GM19455 (cell line): Measurements from ENCODE around the gene RESF1.

Source experiments
- ATAC-seq: cut with Tn5 transposase; IDR thresholded peaks from one replicate; pipeline ENCODE4 v1.9.1; 2021; ENCODE audit not compliant: unreplicated experiment

Gene RESF1

DNA sequence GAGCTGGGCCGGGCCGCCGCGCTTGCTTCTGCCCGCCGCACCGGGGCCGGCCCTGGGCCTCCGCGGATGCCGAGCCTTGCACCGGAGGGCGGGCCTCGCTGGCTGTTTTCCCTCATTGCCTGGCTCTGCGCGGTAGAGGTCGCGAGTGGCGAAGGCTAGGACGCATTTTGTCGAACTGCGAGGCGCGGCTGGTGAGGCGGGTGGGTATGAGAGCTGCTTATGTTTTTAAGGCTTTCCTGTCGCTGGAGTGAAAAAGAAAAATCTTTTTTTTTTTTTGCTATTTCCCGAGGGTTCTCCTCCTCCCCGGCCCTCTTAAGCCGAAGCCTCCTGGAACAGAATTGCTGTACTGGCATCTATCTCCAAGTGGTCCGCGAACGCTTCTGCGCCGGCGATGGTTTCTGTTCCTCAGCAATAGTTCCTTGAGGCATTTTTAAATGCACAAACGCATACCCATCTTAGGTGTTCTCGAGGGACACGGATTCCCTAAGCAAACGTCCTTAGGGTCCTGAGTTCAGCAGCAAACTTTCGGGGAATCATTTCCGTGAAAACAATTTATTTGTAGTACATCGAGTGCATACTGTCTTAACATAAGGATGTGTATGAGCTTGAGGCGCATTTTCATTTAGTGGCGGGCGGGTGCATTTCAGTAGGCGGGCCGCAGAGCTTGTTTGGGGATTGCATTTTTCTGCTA is 631 bp downstream of the RESF1 start:
- peak; percentile 41 for ATAC-seq

DNA sequence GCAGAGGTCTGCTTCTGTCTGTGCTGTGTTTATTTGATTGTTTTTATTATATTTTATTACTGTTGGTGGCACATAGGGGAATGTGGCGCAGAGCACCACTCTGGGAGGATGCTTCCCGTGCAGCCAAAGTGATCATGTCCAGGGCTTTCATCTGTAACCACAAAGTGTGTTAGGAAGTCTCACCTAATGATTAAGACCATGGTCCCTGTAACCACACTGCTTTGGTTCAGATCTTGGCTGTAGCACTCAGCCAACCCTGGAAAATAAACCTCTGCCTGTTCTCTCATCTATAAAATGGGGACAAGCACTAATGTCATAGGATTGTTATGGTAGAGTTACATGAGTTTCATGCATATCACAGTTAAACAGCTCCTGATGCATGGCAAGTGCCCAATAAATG is 1.9 kb downstream of the RESF1 start:
- no peak for ATAC-seq

DNA sequence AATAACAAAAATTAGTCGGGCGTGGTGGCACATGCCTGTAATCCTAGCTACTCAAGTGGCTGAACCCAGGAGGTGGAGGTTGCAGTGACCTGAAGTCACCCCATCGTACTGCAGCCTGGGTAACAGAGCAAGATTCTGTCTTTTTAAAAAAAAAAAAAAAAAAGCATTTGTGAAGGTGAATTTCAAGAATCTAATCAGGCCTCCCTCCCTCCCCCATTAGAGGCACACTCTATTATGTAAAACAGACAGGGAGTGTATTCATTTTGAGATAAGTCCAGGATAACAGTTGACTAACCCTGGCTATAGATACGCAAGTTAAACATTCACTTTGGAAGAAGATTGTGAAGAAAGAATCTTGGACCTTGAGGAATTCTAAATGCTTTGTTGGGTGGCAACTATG is 2.9 kb downstream of the RESF1 start:
- no peak for ATAC-seq

DNA sequence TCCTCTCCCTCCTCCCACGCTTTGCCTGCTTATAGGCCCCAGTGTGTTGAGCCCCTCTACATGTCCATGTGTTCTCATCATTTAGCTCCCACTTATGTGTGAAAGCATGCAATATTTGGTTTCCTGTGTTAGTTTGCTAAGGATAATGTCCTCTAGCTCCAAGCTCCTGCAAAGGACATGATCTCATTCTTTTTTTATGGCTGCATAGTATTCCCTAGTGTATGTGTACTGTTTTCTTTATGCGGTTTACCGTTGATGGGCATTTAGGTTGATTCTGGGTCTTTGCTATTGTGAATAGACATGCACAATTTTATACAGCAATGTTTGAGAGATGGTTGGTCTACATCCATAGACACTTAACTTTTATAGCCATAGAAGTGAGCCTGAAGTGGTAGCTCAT is 5.1 kb downstream of the RESF1 start:
- ATAC-seq, result no peak

DNA sequence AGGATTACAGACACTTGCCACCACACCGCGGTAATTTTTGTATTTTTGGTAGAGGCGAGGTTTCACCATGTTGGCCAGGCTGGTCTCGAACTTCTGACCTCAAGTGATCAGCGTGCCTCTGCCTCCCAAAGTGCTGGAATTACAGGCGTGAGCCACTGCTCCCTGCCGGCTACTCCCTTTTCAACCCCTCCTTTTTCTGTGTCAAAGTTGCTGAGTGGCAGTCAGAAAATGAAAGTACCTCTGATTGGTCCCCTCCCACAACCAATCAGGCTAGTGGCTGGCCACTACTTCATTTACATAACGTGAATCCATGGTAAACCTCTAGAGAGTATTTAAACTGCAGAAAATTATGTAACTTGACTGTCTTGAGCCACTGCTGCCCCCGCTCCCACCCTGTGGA is 5.9 kb downstream of the RESF1 start:
- ATAC-seq, result no peak

DNA sequence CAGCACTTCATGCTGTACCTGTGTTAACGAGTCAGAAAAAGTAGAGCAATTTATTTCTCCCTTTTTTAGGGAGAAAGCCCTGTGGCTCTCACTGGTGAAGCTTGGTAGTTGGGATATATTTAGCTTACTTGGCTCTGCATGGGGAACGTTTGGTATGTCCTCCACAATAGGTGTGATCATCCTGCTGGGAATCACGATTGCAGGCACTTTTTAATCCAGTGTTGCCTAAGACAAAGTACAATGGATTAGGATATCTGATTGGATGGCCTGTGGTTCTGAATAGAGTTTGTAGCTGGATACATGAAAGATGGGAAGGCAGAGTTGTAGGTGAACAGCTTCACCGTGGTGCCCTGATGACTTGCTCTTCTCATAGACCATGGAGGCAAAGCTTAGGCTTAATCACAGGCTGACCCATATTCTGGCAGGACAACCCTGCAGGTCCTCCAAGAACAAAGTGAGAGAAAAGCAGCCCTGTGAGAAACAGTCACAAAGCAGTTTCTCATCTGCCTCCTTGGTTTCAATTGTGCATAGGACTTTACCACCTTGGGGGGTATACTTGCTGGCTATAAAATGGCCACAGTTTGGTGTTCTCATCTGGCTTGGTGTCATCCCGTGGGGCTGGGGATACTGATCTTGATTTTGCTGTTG is 7.5 kb downstream of the RESF1 start:
- ATAC-seq, result no peak

DNA sequence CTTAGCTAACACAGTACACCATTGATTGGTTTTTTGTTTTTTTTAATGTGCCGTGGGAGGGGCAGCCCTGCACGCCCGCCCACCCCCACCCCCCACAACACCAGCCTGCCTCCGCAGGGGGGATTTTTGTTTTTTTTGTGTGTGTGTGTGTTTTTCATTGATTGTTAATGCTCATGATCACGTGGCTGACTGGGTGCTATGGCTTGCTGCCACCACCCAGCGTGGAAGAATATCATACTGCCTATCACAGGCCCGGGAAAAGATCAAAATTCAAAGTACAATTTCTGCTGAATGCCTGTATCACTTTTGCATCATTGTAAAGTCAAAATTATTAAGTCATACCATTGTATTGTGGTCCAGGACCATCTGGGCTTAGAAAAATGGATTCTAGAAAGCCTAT is 8.3 kb downstream of the RESF1 start:
- ATAC-seq, result no peak

DNA sequence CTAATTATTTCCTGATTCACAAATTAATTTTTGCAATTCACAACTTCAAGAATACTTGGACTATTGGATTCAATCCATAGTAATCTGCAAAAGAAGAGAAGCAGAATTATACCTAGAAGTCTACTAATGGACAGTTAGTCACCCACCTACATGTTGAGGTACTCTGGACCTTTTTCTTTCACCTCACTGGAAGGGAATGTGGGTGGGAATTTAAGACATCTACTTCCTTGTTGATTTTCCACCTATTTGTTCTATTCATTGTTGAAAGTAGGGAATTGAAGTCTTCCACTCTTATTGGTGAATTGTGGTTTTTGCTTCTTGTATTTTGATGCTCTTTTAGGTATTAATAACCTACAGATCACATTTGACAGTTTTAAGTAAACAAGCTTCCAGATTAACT is 11.0 kb downstream of the RESF1 start:
- ATAC-seq, result no peak

DNA sequence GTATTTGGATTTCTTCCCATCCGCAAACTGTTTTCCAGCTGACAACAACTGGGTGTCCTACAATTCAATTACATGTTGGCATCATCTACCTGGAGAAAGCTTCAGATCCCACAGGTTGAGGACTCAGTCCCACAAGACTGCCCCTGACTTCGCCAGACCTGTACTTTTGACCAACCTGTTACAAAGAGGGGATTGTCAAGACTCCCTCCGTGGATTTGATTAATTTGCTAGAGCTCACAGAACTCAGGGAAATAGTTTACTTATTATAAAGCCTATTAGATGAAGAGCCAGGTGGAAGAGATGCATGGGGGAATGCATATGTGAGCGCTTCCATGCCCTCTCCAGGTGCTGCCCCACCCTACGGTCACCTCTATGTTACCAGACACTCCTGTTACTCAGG is 14.6 kb downstream of the RESF1 start:
- ATAC-seq, result no peak

DNA sequence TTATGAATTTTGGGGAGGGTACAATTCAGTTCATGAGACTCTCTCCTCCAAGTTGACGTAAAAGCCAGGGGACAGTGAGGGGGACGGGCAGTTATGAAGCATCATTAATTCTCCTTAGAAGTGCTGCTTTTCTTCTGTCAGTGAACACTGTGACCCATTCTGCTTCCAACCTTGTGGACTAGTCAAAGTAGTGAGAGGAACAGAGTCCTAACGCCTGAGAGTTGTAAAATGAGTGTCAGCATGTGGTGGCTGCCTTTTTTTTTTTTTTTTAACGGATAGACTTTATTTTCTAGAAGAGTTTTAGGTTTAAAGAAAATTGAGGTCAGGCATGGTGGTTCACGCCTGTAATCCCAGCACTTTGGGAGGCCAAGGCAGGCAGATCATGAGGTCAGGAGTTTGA is 15.5 kb downstream of the RESF1 start:
- no peak for ATAC-seq

DNA sequence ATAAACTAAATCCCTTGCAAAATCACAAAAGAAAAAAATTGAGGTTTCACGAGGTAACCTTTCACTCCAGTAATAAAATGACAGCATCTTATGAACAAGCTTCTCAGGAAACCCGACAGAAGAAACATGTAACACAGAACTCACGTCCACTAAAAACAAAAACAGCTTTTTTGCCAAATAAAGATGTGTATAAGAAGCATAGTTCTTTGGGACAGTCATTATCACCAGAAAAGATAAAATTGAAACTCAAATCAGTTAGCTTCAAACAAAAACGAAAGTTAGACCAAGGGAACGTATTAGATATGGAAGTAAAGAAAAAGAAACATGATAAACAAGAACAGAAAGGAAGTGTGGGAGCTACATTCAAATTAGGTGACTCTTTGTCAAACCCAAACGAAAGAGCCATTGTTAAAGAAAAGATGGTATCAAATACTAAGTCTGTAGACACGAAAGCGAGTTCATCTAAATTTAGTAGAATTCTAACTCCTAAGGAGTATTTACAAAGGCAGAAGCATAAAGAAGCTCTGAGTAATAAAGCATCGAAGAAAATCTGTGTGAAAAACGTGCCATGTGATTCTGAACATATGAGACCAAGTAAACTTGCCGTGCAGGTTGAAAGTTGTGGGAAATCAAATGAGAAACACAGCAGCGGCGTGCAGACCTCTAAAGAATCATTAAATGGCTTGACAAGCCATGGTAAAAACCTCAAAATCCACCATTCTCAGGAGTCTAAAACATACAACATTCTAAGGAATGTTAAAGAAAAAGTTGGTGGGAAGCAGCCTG is 25.8 kb downstream of the RESF1 start:
- no peak for ATAC-seq

DNA sequence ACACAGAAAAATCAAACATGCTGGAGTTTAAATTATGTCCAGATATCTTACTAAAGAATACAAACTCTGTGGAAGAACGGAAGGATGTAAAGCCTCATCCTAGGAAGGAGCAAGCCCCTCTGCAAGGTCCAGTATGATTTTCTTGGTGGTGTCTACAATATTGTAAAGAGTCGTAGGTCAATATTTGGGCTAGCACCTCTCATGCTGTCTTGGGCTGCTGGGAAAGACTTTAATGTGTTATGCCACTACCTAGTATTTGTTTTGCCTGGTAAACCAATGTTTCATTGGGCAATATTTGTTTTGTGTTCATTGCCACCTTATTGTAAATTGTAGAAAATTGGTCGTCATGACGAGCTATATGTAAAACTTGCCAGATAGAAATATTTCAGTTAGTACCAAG is 26.6 kb downstream of the RESF1 start:
- no peak for ATAC-seq

DNA sequence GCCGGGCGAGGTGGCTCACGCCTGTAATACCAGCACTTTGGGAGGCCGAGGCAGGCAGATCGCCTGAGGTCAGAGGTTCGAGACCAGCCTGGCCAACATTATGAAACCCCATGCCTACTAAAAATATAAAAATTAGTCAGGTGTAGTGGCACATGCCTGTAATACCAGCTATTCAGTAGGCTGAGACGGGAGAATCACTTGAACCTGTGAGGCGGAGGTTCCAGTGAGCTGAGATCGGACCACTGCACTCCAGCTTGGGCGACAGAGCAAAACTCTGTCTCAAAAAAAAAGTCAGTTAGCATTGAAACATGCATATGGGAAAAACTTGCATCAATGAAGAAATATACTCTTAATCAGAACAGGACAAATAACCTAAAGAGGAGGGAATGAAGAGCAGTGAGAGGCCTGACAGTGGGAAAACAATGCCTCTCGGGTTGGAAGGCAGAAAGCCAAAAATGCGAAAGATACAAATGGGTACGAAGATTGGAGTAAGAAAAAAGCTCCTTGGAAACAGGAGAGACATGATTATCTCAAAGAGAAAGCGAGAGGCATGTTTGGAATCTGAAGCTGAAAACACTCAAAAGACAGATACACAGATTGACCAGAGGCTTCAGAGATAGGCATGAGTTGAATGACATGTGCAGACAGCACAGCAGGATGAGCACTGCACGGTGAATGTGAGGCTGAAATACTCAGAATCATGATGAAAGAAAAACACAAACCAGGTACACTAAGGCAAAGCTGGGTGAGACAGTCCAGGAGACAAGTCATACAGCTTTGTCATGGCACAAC is 30.6 kb downstream of the RESF1 start:
- ATAC-seq, result no peak

DNA sequence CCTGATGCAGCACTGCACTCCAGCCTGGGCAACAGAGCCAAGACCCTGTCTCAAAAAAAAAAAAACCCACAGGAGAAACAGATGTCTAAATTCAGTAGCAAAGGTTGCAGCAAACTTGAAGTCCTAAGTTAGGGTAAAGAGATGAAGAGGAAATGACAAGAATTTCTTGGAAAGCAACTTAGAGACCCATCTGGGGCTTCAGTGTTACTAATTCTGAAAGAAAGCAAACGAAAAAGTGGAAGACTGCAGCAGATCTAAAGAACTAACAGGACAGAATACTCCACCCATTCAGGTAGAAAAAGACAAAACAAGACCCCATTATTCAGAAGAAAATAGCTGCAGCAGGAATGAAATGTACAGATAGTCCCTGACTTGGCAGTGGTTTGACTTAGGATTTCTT is 31.9 kb downstream of the RESF1 start:
- no peak for ATAC-seq

DNA sequence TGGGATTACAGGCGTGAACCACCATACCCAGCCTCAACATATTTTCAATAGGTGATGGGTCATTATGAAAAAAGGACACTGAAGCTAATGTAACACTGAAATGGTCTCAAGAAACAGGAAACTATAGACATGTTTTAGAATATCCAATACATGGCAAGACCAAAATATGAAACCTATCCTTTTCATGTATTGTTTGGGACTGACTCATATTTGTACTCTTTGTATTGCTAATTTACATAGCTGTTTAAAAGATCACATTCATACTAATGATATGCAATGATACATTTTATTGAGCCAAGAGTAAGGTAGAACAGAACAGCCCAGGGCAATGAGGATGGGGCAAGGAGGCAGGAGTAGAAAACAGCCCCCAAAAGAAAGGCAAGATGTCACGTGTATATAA is 32.6 kb downstream of the RESF1 start:
- no peak for ATAC-seq

DNA sequence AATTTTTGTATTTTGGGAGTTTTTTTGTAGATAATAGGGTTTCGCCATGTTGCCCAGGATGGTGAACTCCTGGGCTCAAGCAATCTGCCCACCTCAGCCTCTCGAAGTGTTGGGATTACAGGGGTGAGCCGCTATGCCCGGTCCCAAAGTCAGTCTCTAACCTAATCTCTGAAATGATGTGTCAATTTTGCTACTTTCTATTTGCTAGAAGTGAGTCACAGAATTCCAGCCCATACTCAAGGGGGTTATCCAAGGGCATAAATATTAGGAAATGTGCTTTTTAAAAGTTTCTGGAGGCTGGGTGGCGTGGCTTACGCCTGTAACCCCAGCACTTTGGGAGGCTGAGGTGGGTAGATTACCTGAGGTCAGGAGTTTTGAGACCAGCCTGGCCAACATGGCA is 40.5 kb downstream of the RESF1 start:
- no peak for ATAC-seq

DNA sequence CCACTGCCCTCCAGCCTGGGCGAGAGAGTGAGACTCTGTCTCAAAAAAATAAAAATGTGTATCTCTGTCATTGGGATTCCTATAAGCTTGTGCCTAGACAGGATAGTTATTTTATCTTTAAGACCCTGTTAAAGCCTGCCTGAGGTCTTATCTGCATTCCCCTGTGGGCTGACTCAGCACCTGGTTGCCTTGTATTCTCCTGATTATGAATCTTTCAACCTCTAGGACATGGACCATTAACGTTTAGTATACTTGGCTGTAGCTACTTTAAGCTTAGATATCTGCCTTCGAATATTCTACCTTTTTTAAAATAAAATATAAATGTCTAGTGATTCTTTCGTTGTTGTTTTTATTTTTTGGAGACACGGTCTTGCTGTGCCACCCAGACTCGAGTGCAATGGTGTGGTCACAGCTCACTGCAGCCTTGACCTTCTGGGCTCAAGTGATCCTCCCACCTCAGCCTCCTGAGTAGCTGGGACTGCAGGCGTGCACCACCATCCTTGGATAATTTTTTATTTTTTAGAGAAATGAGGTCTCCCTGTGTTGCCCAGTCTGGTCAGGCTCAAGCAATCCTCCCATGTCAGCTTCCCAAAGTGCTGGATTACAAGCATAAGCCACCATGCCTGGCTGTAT is 41.3 kb downstream of the RESF1 start:
- ATAC-seq, result no peak

DNA sequence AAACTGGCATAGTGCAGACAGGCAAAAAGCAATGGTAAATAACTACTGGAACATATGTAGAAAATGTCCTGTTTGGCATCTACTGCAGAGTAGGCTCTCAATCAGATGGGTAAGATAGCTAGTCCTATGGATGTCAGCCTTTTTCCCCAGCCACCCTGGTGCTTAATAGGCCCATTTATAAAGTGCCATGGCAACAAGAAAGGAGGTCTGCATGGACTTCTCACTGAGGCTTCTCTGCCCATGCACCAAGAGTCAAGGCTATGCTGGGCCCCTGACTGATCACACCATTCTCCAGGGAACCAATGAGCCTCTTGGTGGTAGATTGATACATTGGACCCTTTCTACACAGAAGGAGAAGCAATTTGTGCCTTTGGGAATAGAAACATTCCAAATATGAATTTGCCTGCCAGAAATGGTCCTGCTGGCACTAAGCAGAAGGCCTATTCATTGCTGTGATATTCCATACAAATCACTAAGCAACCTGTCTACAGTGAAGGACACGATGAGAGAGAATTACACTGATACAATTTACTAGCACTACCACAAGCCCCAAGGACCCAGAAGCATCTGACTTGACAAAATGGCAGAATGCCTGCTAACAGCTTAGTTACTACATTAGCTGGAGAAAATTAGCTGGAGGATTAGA is 43.8 kb downstream of the RESF1 start:
- no peak for ATAC-seq

DNA sequence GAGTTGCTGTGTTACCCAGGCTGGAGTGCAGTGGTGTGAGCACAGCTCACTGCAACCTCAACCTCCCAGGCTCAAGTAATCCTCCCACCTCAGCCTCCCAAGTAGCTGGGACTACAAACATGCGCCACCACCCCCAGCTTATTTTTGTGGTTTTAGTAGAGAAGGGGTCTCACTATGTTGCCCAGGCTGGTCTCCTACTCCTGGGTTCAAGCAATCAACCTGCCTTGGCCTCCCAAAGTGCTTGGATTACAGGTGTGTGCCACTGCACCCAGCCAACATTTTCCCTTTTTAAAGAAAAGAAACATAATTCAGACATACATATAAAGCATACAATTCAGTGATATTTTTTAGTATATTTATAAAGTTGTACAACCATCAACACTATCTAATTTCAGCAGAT is 44.4 kb downstream of the RESF1 start:
- ATAC-seq, result no peak

DNA sequence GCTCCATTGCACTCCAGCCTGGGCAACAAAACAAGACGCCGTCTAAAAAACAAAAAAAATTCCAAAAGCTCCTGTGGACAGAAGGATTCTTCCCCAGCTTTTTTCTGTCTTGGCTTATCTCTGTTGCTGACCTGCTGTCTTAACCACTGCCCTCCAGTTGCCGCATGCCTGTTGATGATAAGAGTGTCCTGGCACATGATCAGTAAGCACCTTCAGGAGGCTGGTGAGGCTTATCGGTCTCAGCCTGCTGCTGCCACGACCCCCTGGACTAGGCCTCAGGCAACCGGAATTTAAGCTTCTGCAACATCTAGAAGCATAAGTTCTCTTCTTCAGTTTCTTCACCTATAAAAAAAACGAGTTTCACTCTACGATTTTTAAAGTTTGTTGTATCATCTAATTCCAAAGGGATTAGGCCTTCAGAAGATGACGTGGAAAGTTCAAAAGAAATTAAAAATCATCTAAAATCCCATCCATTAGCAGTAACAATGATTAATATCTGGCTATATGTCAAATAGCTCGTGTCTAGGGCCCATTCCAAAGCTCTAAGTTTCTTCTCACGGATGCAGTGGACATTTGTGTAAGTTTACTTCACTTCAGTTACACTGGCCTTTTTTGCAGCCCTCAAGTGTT is 46.4 kb downstream of the RESF1 start:
- ATAC-seq, result no peak
